Astrocyte (in vitro differentiated cells and primary cell): ENCODE results near the gene ASGR1. TPM values are rescaled to one million over a fixed set of nuclear protein-coding genes. Genes with fewer than 3 reads are reported as not detected.

Experiments used
- DNase-seq: peaks from one replicate; pipeline ENCODE4 v3.0.0-alpha.2; 2010; ENCODE audit warnings: low read depth
- FAIRE-seq: peaks from 2 replicates; lab custom pipeline; 2011; peaks lifted over from hg19 to GRCh38; lab: Jason Lieb, UNC
- H2AFZ ChIP-seq: 2 replicates; pipeline ENCODE4 v1.6.0; 2012; ENCODE audit warnings: low read depth, low read length, inconsistent platforms
- H3K27ac ChIP-seq: 2 replicates; pipeline ENCODE4 v1.5.1; 2011; ENCODE audit warnings: low read depth, low read length, inconsistent platforms
- H3K27me3 ChIP-seq: 2 replicates; pipeline ENCODE4 v1.6.0; 2011; ENCODE audit warnings: low read length, inconsistent platforms; ENCODE audit not compliant: insufficient read depth
- H3K36me3 ChIP-seq: 2 replicates; pipeline ENCODE4 v1.5.1; 2011; ENCODE audit warnings: low read length, inconsistent platforms; ENCODE audit not compliant: insufficient read depth
- H3K4me1 ChIP-seq: 2 replicates; pipeline ENCODE4 v1.5.1; 2011; ENCODE audit warnings: low read length, inconsistent platforms; ENCODE audit not compliant: insufficient read depth
- H3K4me2 ChIP-seq: 2 replicates; pipeline ENCODE4 v1.6.0; 2012; ENCODE audit warnings: low read length, inconsistent platforms
- H3K4me3 ChIP-seq: 2 replicates; pipeline ENCODE4 v1.5.1; 2011; ENCODE audit warnings: low read depth, mild to moderate bottlenecking, low read length, inconsistent platforms; ENCODE audit not compliant: insufficient read depth
- H3K79me2 ChIP-seq: 2 replicates; pipeline ENCODE4 v1.6.0; 2012; ENCODE audit warnings: mild to moderate bottlenecking, low read length, inconsistent platforms; ENCODE audit not compliant: insufficient read depth
- H3K9ac ChIP-seq: 2 replicates; pipeline ENCODE4 v1.6.0; 2012; ENCODE audit warnings: mild to moderate bottlenecking, low read length, inconsistent platforms
- H3K9me3 ChIP-seq: 2 replicates; pipeline ENCODE4 v1.5.1; 2012; ENCODE audit warnings: low read depth, mild to moderate bottlenecking, low read length, inconsistent platforms; ENCODE audit not compliant: insufficient read depth
- H4K20me1 ChIP-seq: 2 replicates; pipeline ENCODE4 v1.6.0; 2012; ENCODE audit warnings: low read length, inconsistent platforms; ENCODE audit not compliant: insufficient read depth
- H3K27ac Mint-ChIP-seq: one replicate; pipeline ENCODE4 v1.8.0; 2021; ENCODE audit warnings: mild to moderate bottlenecking, mixed read lengths; ENCODE audit not compliant: unreplicated experiment
- H3K27me3 Mint-ChIP-seq: one replicate; pipeline ENCODE4 v1.8.0; 2021; ENCODE audit warnings: low read depth, mixed read lengths; ENCODE audit not compliant: unreplicated experiment
- H3K36me3 Mint-ChIP-seq: one replicate; pipeline ENCODE4 v1.8.0; 2021; ENCODE audit warnings: low read depth, mixed read lengths; ENCODE audit not compliant: unreplicated experiment
- H3K4me1 Mint-ChIP-seq: one replicate; pipeline ENCODE4 v1.8.0; 2021; ENCODE audit warnings: low read depth, mixed read lengths; ENCODE audit not compliant: unreplicated experiment
- H3K4me3 Mint-ChIP-seq: one replicate; pipeline ENCODE4 v1.8.0; 2021; ENCODE audit warnings: mild to moderate bottlenecking, moderate library complexity, mixed read lengths; ENCODE audit not compliant: unreplicated experiment
- H3K9me3 Mint-ChIP-seq: one replicate; pipeline ENCODE4 v1.8.0; 2021; ENCODE audit warnings: mild to moderate bottlenecking, mixed read lengths; ENCODE audit not compliant: unreplicated experiment
- CTCF ChIP-seq: IDR thresholded peaks from 2 replicates; pipeline ENCODE4 v1.5.1; 2011; ENCODE audit warnings: low read depth, mild to moderate bottlenecking, inconsistent platforms, low read length, moderate library complexity; ENCODE audit not compliant: insufficient read depth
- EZH2 ChIP-seq: IDR thresholded peaks from 2 replicates; pipeline ENCODE4 v1.6.1; 2012; ENCODE audit warnings: mild to moderate bottlenecking, low read length, inconsistent platforms; ENCODE audit not compliant: insufficient read depth
- total RNA-seq: library from RNA; stranded (reverse); gene quantifications from 2 replicates; pipeline ENCODE4 v1.2.1, GENCODE V29; 2021

ASGR1 gene
- total RNA-seq, 1 donor from 2014 or later = 5.0 TPM

- Mint-ChIP-seq H3K9me3 (no peaks in the 10 kb centered on the region), H3K27ac (no peak overlapping the region), H3K27me3 (no peaks in the 10 kb centered on the region)
Observed at GRCh38 chr17:7186241-7186640, 7.1 kb upstream of the ASGR1 start.

GRCh38 chr17:7184647-7185046 is 5.5 kb upstream of the ASGR1 start:
- Mint-ChIP-seq H3K27ac (no peak overlapping the region), H3K4me1 (peaks cover 5% of the 10 kb centered on the region), H3K9me3 (no peaks in the 10 kb centered on the region), H3K36me3 (peaks cover 13% of the 10 kb centered on the region), H3K27me3 (no peaks in the 10 kb centered on the region), H3K4me3 (no peak overlapping the region)
- H3K9ac ChIP-seq = no peak overlapping the region
- H3K79me2 ChIP-seq = no peaks in the 10 kb centered on the region
- no peak overlapping the region for H3K4me3 ChIP-seq
- TF ChIP-seq EZH2 = no peak
- no peak for TF ChIP-seq CTCF
- DNase-seq = no peak
- H3K9me3 ChIP-seq = no peaks in the 10 kb centered on the region
- H3K4me2 ChIP-seq = no peak overlapping the region
- H3K27me3 ChIP-seq = no peaks in the 10 kb centered on the region
- no peak overlapping the region for H2AFZ ChIP-seq
- no peaks in the 10 kb centered on the region for H3K36me3 ChIP-seq
- no peaks in the 10 kb centered on the region for H3K4me1 ChIP-seq
- FAIRE-seq = no peak
- H4K20me1 ChIP-seq = no peaks in the 10 kb centered on the region
- H3K27ac ChIP-seq = no peak overlapping the region

More at GRCh38 chr17:7186241-7186640, 7.1 kb upstream of the ASGR1 start:
- Histone ChIP-seq H3K9me3 (no peaks in the 10 kb centered on the region), H3K79me2 (no peaks in the 10 kb centered on the region), H3K4me1 (no peaks in the 10 kb centered on the region), H2AFZ (no peak overlapping the region), H3K27ac (no peak overlapping the region), H3K4me3 (no peak overlapping the region), H3K36me3 (no peaks in the 10 kb centered on the region), H4K20me1 (no peaks in the 10 kb centered on the region), H3K27me3 (no peaks in the 10 kb centered on the region), H3K9ac (no peak overlapping the region), H3K4me2 (no peak overlapping the region)
- H3K4me3 Mint-ChIP-seq = no peak overlapping the region
- DNase-seq (no peak), FAIRE-seq (no peak)
- peaks cover 5% of the 10 kb centered on the region for H3K4me1 Mint-ChIP-seq
- TF ChIP-seq EZH2 = no peak
- TF ChIP-seq CTCF = no peak
- H3K36me3 Mint-ChIP-seq = peaks cover 13% of the 10 kb centered on the region

GRCh38 chr17:7184091-7184488 is 4.9 kb upstream of the ASGR1 start:
- peaks cover 12% of the 10 kb centered on the region for H3K36me3 Mint-ChIP-seq
- no peak overlapping the region for H3K4me3 ChIP-seq
- H3K27ac ChIP-seq = no peak overlapping the region
- DNase-seq (no peak), FAIRE-seq (no peak)
- peaks cover 5% of the 10 kb centered on the region for H3K4me1 Mint-ChIP-seq
- no peaks in the 10 kb centered on the region for H4K20me1 ChIP-seq
- H3K4me1 ChIP-seq = no peaks in the 10 kb centered on the region
- H3K9ac ChIP-seq = no peak overlapping the region
- H3K4me2 ChIP-seq = no peak overlapping the region
- H3K27me3 ChIP-seq = no peaks in the 10 kb centered on the region
- H3K27me3 Mint-ChIP-seq = no peaks in the 10 kb centered on the region
- H2AFZ ChIP-seq = no peak overlapping the region
- TF ChIP-seq CTCF (no peak), EZH2 (no peak)
- H3K4me3 Mint-ChIP-seq = no peak overlapping the region
- H3K9me3 Mint-ChIP-seq = no peaks in the 10 kb centered on the region
- no peak overlapping the region for H3K27ac Mint-ChIP-seq
- no peaks in the 10 kb centered on the region for H3K79me2 ChIP-seq
- no peaks in the 10 kb centered on the region for H3K36me3 ChIP-seq
- H3K9me3 ChIP-seq = no peaks in the 10 kb centered on the region
